Daoy (cell line): ENCODE measurements around the gene LRRK2. TPM values are rescaled to one million over a fixed set of nuclear protein-coding genes. Genes with fewer than 3 reads are reported as not detected.

ENCODE experiments used
- DNase-seq: peaks from one replicate; pipeline ENCODE4 v3.0.0-alpha.2; 2015; ENCODE audit warnings: low read depth
- total RNA-seq: library from RNA; depleted of rRNA; stranded (reverse); fragments of >200 nt; shearing (Covaris generic); gene quantifications from 2 replicates; pipeline ENCODE4 v1.2.3, GENCODE V29; 2014; rRNA removed

LRRK2 gene
- total RNA-seq, 1 experiment from 2014 or later, result 1.5 TPM

DNA sequence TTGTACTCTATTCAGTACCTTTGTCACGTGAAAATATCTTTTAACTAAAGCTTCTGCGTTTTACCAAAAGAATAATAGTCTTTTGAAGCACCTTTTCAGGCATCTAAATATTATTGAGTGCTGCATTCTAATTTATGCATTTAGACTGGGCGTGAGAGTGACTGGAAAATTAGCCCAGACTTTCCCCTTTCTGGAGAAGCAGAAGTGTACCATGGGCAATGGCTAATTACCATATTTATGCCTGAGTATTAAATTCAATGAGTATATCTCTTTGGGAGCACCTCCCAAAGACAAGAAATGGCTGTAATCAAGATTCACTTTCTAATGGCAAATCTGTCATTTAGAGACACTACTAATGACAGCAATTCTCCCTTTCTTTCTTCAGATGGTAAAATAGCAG, 174.9 kb downstream of the LRRK2 start:
- DNase-seq, result no peak

DNA sequence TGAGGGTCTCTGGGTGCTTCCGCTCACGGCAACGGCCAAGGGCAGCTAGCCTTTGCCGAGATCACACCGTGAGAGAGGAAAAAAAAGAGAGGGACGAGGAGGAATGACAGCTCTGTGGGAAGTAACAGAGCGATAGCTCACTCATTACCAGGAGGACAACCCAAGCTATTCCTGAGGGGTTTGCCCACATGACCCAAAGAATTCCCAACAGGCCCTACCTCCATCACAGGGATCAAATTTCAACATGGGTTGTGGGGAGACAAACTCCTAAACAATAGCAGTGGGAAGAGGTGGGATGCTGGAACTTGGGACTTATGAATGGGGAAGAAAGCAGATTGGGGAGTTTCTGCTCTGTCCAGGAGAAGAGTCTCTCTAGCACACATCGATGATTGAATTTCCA, 180.6 kb downstream of the LRRK2 start:
- no peak for DNase-seq

Other genes with a start within 250 kb of the LRRK2 start
- 4.7 and 8.5 TPM in 2 replicates for gene SLC2A13, start 118.9 kb upstream of the LRRK2 start, total RNA-seq